Measurements from ENCODE around the gene XIST.

DNA sequence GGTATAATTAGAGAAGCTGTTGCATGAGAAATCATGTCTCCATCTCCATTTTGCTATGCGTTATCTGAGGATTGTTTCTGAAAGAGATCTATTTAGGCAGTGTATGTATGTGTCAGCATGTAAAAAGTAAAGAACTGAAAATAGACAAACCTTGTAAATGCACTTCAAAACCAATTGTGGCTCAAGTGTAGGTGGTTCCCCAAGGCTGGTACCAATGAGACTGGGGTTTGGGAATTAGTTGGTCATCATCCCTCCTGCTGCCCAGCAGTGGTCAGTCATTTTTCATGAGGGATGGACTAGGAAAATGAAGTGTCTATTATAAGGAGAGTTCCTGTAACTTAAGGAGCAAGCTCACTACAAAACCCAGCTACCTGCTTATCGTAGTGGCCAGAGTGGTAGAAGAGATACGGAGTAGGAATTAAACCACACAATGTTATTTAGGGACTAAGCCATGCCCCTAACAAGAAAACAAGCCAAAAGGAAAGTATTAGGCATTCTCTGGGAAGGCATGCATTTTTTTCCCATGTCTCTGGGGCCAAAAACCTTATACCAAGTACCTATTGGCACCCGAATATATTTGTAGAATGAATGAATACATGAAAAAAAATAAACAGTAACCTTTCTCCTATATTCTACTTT is 30.5 kb downstream of the XIST start:
- TF ChIP-seq, protein P1, sequence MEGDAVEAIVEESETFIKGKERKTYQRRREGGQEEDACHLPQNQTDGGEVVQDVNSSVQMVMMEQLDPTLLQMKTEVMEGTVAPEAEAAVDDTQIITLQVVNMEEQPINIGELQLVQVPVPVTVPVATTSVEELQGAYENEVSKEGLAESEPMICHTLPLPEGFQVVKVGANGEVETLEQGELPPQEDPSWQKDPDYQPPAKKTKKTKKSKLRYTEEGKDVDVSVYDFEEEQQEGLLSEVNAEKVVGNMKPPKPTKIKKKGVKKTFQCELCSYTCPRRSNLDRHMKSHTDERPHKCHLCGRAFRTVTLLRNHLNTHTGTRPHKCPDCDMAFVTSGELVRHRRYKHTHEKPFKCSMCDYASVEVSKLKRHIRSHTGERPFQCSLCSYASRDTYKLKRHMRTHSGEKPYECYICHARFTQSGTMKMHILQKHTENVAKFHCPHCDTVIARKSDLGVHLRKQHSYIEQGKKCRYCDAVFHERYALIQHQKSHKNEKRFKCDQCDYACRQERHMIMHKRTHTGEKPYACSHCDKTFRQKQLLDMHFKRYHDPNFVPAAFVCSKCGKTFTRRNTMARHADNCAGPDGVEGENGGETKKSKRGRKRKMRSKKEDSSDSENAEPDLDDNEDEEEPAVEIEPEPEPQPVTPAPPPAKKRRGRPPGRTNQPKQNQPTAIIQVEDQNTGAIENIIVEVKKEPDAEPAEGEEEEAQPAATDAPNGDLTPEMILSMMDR (IDR thresholded peaks at IDR 0.05; ENCODE audit: low read length): no peak
- no peak for TF ChIP-seq EZH2 (IDR thresholded peaks at IDR 0.05; ENCODE audit: borderline replicate concordance, low read length)

All from OCI-LY1 (cell line).